ENCODE results near the gene XKR3.
A peak's percentile ranks its signal among the peaks of the same experiment; 100 is the strongest.
"Not testable (repeated sequence)": the region's sequence is repeated elsewhere in the genome, so short reads cannot be mapped to it uniquely, and the experiment has no call there.

The XKR3 gene

DNA sequence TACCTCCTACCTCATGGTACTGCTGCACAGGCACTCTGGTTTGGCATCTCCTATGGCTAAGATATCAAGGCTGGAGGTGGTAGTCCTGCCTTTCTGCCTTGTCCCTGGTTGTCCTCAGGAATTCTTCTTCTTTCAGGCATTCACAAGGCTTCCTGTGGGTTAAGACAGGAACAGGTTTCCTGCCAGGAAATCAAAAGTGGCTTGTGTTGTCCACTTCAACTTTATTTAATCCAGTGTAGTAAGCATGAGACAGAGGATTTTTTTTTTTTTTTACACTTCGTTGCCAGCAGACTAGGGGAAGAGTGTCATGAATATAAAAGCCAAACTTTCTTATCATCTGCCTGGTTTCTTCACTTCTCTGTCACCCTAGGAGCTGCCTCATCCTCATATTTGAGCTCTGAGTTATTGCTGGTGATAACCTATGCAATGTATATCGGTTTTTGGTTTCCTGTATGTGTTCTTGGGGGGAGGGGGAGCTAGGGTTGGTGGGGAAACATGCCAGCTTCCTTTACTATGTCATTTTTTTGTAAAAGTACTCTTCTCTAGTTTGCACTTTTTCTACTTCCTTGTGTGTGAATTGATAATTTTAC, 50.2 kb downstream of the XKR3 start:
- DNase-seq = no peak
- in situ Hi-C loops (cut with HindIII; ENCODE audit: low pct_ligation_motif_present, low pct_unique_long_range_greater_than_20kb, low sequenced_read_pairs) = no loop called here

DNA sequence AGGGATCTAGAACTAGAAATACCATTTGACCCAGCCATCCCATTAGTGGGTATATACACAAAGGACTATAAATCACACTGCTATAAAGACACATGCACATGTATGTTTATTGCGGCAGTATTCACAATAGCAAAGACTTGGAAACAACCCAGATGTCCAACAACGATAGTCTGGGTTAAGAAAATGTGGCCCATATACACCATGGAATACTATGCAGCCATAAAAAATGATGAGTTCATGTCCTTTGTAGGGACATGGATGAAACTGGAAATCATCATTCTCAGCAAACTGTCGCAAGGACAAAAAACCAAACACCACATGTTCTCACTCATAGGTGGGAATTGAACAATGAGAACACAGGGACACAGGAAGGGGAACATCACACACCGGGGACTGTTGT, 53.6 kb downstream of the XKR3 start:
- in situ Hi-C loops (cut with HindIII; ENCODE audit: low pct_ligation_motif_present, low pct_unique_long_range_greater_than_20kb, low sequenced_read_pairs); DNase-seq: not testable (repeated sequence)

DNA sequence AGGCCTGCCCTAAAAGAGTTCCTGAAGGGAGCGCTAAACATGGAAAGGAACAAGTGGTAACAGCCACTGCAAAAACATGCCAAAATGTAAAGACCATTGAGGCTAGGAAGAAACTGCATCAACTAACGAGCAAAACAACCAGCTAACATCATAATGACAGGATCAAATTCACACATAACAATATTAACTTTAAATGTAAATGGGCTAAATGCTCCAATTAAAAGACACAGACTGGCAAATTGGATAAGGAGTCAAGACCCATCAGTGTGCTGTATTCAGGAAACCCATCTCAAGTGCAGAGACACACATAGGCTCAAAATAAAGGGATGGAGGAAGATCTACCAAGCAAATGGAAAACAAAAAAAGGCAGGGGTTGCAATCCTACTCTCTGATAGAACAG, 57.3 kb downstream of the XKR3 start:
- in situ Hi-C loops (cut with HindIII; ENCODE audit: low pct_ligation_motif_present, low pct_unique_long_range_greater_than_20kb, low sequenced_read_pairs); DNase-seq: not testable (repeated sequence)

DNA sequence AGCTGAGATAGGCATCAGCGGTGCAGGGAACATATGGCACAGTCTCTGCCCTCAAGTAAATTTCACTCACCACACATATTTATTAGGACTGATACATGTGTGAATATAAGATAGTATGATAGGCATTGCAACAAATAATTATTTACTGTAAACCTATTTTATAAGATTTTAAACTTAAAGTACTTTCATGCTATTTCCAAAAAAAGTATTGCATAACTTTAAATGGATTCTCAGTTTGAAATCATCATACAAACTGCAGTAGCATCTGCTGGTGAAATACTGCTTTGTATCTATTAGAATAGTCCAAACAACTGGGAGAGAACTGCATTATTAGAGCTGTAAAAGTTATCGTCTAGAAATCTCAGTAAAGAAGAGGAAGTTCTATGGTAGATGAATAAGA, 63.0 kb downstream of the XKR3 start:
- in situ Hi-C loops (cut with HindIII; ENCODE audit: low pct_ligation_motif_present, low pct_unique_long_range_greater_than_20kb, low sequenced_read_pairs); DNase-seq: not testable (repeated sequence)

DNA sequence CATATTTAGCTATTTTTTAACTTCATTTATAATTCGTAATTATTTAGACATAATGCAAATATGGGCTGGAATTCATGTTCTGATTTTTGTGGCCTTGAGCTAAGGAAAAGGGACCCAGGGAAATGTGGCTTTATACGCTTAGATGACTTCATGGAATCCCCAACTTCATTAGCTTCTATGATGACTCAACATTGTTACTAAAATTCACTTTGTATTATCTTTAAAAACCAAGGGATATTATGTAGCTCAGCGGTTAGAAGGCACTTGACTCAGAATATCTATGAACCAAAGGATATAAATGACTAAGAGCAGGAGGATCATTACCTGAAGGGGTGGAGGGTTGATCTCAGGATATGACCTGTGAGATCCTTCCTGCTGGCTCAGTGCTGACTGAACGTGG, 64.8 kb downstream of the XKR3 start:
- peak; percentile 26 for DNase-seq
- in situ Hi-C loops (cut with HindIII; ENCODE audit: low pct_ligation_motif_present, low pct_unique_long_range_greater_than_20kb, low sequenced_read_pairs) = not testable (repeated sequence)

DNA sequence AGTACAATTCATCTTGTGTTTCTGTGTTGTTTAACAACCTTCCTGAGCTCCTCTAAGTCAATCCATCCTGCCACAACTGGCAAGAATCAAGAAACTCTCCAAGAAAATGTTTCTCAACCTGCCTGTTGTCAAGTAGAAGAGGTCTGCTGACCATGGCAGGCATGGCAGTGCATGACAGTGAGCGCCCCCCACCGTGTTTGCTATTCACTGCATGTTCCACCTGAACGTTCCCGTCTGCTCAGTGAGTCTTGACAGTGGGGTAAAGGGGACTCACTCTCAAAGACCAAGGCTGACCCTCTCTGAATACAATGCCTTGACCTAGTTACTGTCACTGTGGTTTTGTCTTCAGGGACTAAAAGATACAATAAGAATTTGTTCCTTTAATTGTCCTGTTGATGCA, 75.9 kb downstream of the XKR3 start:
- in situ Hi-C loops (cut with HindIII; ENCODE audit: low pct_ligation_motif_present, low pct_unique_long_range_greater_than_20kb, low sequenced_read_pairs); DNase-seq: not testable (repeated sequence)

DNA sequence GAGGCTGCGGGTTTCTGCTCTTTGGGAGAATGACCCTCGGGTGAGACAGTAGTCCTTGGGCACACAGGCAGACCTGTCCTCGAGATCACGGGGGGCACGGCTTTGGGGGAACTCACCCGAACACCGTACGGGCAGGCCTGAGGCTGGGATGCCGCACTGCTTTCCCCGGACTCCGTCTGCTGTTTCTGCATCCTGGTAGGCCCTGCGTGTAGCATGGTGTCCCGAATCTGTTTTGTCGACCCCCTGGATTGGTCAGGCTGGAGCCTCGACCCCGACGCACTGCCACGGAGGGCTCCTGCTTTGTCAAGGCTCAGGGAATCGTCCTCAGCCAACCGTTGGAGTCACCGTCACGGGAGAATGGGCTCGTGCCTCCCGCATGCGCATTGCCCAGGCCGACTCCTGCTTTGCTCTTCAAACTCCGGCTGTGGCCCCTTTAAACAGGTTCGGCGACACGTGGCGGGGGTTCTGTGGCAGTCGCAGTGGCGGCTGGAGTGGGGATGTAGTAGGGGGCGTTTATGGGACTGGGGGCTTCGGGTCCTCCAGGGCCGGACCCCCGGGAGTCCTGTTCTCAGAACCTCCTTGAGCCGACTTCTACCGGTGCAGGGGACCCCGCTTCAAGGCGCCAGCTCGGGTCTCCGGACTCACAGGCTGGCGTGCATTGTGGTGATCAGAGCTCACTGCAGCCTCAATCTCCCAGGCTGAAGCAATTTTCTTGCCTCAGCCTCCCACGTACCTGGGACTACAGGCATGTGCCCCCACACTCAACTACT, 76.9 kb downstream of the XKR3 start:
- in situ Hi-C loops (cut with HindIII; ENCODE audit: low pct_ligation_motif_present, low pct_unique_long_range_greater_than_20kb, low sequenced_read_pairs); DNase-seq: not testable (repeated sequence)

DNA sequence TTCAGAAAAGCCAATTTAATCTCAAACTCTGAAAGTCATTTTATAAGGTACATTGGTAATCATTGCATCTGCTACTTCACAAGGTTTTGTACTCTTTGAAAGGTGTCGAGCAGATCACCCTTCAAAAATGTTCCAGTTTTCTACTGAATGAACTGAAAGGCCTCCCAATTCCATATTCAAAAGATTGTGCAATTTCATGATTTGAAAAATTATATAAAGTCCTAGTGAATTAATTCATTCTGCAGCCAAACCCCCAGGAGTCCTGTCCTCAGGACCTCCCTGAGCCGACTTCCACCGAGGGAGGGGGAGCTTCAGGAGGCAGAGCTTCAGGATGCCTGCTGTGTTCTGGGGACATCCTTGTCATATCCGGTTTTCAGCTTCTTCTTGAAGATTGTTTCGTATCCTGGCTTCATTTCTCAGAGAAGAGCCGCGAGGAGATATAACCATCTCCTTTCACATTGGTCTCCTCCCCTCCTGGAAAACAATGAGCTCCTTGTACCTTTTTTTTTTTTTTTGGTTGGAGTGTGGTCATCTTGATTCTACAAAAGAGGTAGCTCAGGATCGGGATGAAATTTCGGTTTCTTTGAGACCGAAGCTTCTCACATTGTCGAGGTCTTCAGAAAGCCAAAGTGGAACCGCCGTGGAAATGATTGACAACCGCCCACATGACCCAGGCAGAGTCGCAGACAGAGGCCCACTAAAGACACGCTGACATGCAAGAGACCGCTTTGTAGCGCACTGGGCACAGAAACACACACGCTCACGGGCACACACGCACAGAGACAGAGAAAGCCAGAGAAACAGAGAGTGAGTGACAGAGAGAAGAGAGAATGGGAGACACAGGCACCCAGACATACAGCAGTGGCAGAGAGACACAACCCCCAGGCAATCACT, 77.7 kb downstream of the XKR3 start:
- DNase-seq; in situ Hi-C loops (cut with HindIII; ENCODE audit: low pct_ligation_motif_present, low pct_unique_long_range_greater_than_20kb, low sequenced_read_pairs): not testable (repeated sequence)

DNA sequence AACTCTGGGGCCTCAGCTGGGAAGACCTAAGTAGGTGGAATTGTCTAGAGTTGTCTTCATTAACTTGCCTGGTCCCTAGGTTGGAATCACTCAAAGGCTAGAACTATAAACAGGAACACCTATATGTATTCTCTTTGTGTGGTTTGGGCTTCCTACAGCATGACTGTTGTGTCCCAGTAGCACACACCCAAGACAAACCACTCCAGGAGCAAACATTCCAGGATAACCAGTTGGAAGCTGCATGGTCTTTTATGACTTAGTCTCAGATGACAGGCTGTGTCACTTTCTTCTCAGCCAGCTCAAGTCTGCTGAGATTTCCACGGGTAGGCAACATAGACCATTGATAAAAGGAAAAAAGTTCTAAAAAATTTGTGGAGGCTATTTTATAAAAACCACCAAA, 90.9 kb downstream of the XKR3 start:
- DNase-seq; in situ Hi-C loops (cut with HindIII; ENCODE audit: low pct_ligation_motif_present, low pct_unique_long_range_greater_than_20kb, low sequenced_read_pairs): not testable (repeated sequence)
